Adrenal gland (tissue), 12 donors: ENCODE data around the gene PRDM15. TPM values are rescaled to one million over a fixed set of nuclear protein-coding genes. Genes with fewer than 3 reads are reported as not detected.

Experiments used
- DNase-seq, 7 donors: peaks; one replicate each; pipeline ENCODE4 v3.0.0-alpha.2; 2019 to 2020
- H3K27ac ChIP-seq, 5 donors: fragments of 200-600 bp; sonication (generic) in 4 of 5; 1 replicate in 3 of 5; 2 replicates in 2 of 5; pipeline versions ENCODE4 v1.5.1 to v1.8.0; 2016 to 2020; ENCODE audit warnings: mild to moderate bottlenecking in 1 of 5
- H3K27me3 ChIP-seq: fragments of 200-600 bp; 2 replicates; pipeline ENCODE4 v1.8.0; 2021
- H3K36me3 ChIP-seq, 2 donors: fragments of 200-600 bp; replicated peaks in 1 of 2; 1 replicate in 1 of 2; 2 replicates in 1 of 2; pipeline versions ENCODE4 v1.5.1 to v1.8.0; 2018 to 2022
- H3K4me1 ChIP-seq, 2 donors: fragments of 200-600 bp; replicated peaks in 1 of 2; 1 replicate in 1 of 2; 2 replicates in 1 of 2; pipeline versions ENCODE4 v1.5.1 to v1.8.0; 2018 to 2021
- H3K4me3 ChIP-seq, 4 donors: fragments of 200-600 bp; sonication (generic) in 3 of 4; one replicate each; pipeline ENCODE4 v1.5.1; 2016 to 2018
- H3K9me3 ChIP-seq, 3 donors: fragments of 200-600 bp; sonication (generic) in 1 of 3; replicated peaks in 1 of 3; 1 replicate in 2 of 3; 2 replicates in 1 of 3; pipeline versions ENCODE4 v1.5.1 to v1.8.0; 2016 to 2021
- CTCF ChIP-seq, 6 experiments: fragments of 450-650 bp in 4 of 6; fragments of 200-600 bp in 2 of 6; sonication (generic) in 1 of 6; IDR thresholded peaks; 1 replicate in 5 of 6; 2 replicates in 1 of 6; pipeline versions ENCODE4 v1.5.1 to v1.8.0; 2016 to 2021; ENCODE audit warnings: antibody characterized with exemption in 6 of 6, mild to moderate bottlenecking in 2 of 6, moderate library complexity in 1 of 6
- POLR2A ChIP-seq, 2 donors: fragments of 450-650 bp; IDR thresholded peaks; one replicate each; pipeline ENCODE4 v1.6.1; 2017; ENCODE audit warnings: antibody characterized with exemption in 2 of 2, mild to moderate bottlenecking in 2 of 2, moderate library complexity in 1 of 2
- WGBS, 4 donors: extraction: QIAGEN DNeasy Blood & Tissue Kit in 2 of 4; methylation state at CpG; one replicate each; pipeline versions ENCODE4 v1.1.5 to v1.1.7; 2013 to 2017; 5-methylcytosine and 5-hydroxymethylcytosine counted together
- intact Hi-C, 2 donors: fragments of 100-400 bp; cut with DNase I; formaldehyde crosslinking; loops; one replicate each; pipeline versions ENCODE4 v1.14.1 to v1.15.0; 2022 to 2023
- polyA plus RNA-seq, 3 donors: library from polyadenylated mRNA; stranded (reverse); fragments of 200-250 nt in 2 of 3; fragments of 350-450 nt in 1 of 3; fragmentation: Illumina TruSeq in 1 of 3; extraction: RNeasy Lipid Tissue Mini Kit (QIAGEN cat#74804) in 1 of 3; gene quantifications; one replicate each; pipeline ENCODE4 v1.2.3, GENCODE V29; 2013 to 2014
- total RNA-seq, 9 donors: library from RNA; depleted of rRNA in 4 of 9; stranded (reverse); fragments of >200 nt in 4 of 9; fragments of 120-200 nt in 1 of 9; fragmentation: NEBNext Ultra II Directional in 1 of 9; extraction: Animal tissue kit (Norgen Biotek cat#: 25700) in 1 of 9; gene quantifications; one replicate each; pipeline versions ENCODE4 v1.1.0 to v1.2.4, GENCODE V29; 2013 to 2023
- donor health status: healthy with polysubstance abuse.
- donor health status: Bipolar disorder and iron deficiency.
- donor health status: DM: yes; HTN: yes; CAD: no.
- donor health status: DM: no; HTN: no; CAD: no.
- donor health status: DM: no; HTN: no; CAD: no.
- donor health status: DM: yes; HTN: yes; CAD: no.

PRDM15 gene
- total and polyA plus RNA-seq, 12 donors: 2.9 to 6.7 (median 4.0) TPM

DNA sequence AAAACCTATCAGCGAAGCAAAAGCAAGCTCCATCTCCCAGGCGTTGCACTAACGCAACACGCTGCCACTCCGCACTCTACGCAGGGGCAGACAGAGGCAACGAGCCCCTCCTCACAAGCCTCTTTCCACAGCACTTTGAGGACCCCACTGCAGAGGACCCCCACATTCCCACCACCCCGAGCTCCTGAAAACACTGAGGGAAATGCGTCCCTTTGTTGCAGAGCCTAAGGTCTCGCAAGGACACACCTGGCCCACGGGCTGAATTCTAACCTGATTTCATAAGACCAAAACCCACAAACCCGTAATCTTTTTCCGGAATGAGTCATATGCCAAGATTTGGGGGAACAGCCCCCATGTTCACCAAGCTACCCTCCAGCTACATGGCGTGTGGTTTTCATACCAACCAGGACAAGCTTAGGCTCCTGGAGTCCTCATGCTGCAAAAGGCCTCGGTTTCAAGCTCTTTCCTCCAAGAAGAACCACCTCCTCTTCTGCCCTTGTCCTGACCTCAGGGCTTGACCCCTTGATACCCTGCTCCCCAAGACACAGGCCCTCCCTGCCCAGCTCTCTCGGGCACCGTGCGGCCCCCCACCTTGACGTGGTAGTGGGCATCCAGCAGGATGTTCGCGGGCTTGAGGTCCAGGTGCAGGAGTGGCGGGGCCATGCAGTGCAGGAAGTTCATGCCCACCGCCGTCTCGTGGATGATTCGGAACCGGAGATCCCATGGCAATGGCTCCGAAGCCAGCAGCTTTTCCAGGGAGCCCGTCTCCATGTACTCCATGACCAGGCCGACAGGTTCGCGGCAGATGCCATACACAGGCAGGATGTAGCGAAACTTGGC is 123.0 kb downstream of the PRDM15 start:
- DNase-seq: no peak
- 90 to 93% (median 92%) methylated on average over 27 to 33 of the region's 33 CpGs for WGBS, 4 donors
- Histone ChIP-seq H3K4me3 (no peak overlapping the region), H3K27me3 (no peaks in the 10 kb centered on the region), H3K9me3 (no peaks in the 10 kb centered on the region), H3K36me3 (no peaks in the 10 kb centered on the region), H3K27ac (no peak overlapping the region), H3K4me1 (no peaks in the 10 kb centered on the region)
- TF ChIP-seq CTCF (IDR thresholded peaks at IDR 0.05): no peak
- no peak for TF ChIP-seq POLR2A (IDR thresholded peaks at IDR 0.05)
- intact Hi-C loops: no loop called here

DNA sequence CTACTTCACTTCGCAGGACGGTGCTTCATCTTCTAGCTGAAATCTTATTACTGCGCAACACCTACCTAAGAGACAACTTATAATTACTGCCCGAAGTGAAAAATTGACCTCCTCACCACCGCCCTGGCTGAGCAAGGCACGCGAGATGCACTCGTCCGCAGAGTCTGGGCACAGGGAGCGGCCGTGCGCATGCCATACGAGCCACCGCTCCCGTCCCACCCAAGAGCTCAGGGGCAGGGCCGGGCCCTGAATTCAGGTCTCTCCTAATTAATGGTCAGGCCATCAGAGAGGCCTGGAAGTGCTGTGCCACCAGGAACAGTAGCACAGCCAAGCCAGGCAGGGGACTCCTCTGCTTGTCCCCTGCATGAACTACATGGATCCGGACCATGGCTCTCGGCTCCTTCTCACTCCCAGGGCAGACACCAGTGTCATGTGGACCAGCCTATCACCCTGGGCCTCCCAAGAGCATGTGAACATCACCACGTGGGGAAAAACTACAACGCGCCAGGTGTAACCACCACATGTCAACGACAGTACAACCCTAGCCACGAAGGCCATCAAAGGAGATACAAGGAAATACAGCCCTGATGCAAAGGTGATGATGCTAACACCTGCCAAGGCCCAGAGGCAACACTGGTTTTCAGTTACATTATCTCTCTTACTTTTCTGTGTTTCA is 123.7 kb downstream of the PRDM15 start:
- intact Hi-C loops: no loop called here
- TF ChIP-seq POLR2A (IDR thresholded peaks at IDR 0.05): no peak
- no peak for TF ChIP-seq CTCF (IDR thresholded peaks at IDR 0.05)
- Histone ChIP-seq H3K27me3 (no peaks in the 10 kb centered on the region), H3K9me3 (no peaks in the 10 kb centered on the region), H3K4me3 (no peak overlapping the region), H3K4me1 (no peaks in the 10 kb centered on the region), H3K36me3 (no peaks in the 10 kb centered on the region), H3K27ac (no peak overlapping the region)
- WGBS, 4 donors: 87 to 95% (median 93%) methylated on average over 22 to 23 of the region's 23 CpGs
- no peak for DNase-seq

DNA sequence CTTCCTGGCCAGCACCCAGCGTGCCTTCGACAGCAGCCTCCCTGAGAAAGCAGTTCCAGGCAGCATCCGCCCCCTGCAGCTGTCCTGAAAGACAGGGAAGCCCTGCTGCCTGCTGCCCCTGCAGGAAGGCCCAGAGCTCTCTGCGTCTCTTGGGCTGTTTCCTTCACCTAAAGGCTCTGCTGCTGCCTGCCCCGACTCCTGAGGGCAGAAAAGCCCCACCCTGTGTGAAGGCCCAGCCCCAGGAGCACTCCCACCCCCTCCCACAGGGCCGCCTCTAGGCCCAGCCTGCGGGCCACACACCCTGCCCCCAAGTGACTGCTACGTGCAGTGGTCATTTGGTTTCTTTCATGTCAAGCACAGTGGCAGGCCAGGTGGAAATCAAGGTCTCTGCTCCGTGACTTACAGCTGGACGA is 124.7 kb downstream of the PRDM15 start:
- intact Hi-C loops: no loop called here
- no peak for DNase-seq
- Histone ChIP-seq H3K36me3 (no peaks in the 10 kb centered on the region), H3K27me3 (no peaks in the 10 kb centered on the region), H3K9me3 (no peaks in the 10 kb centered on the region), H3K4me3 (no peak overlapping the region), H3K27ac (no peak overlapping the region), H3K4me1 (no peaks in the 10 kb centered on the region)
- no peak for TF ChIP-seq CTCF (IDR thresholded peaks at IDR 0.05)
- no peak for TF ChIP-seq POLR2A (IDR thresholded peaks at IDR 0.05)
- 62 to 81% (median 74%) methylated on average over 6 to 10 of the region's 10 CpGs for WGBS, 4 donors

DNA sequence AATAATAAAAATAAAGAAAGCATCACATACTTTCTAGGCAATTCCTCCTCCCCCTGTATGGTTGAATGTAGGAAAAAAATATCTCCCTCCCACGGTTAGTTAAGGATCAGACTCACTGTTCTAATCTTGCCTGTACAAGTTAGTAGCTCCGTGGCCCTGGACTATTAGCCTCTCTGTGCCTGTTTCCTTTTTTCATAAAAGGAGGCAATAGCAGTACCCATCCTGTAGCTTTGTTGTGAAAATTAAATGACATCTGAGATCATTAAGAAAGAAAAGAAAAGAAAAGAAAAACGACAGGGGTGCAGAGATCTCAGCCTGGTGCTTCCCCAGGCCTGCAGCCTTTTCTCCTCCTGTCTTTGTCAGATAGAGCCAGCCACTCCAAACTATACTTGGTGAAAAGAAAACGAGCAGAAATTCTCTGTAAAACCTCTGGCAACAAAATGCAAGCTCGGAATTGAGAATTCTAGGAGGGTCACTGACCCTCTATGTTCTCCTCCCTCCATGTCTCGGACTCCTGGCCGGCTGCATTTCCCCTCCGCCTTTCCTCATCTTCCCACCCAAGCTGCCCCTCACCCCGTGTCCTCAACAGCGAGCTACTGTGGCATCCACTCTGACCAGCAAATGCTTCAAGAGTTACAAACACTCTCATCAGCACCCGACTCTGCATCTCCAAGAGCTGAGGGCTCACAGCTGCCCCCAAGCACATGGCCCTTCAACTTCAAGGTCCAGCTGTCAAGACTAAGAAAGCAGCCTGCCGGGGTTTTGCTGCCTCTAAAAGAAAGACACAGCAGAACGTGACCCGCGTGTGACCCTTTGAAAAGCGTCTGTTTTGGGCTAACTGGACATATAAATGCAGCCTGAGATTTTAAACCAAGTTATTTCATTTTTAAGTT is 125.9 kb downstream of the PRDM15 start:
- 62 to 76% (median 67%) methylated on average over 16 of the region's 16 CpGs for WGBS, 4 donors
- intact Hi-C loops: no loop called here
- Histone ChIP-seq H3K4me1 (no peaks in the 10 kb centered on the region), H3K9me3 (no peaks in the 10 kb centered on the region), H3K4me3 (no peak overlapping the region), H3K27ac (no peak overlapping the region), H3K27me3 (no peaks in the 10 kb centered on the region), H3K36me3 (no peaks in the 10 kb centered on the region)
- TF ChIP-seq CTCF (IDR thresholded peaks at IDR 0.05) (no peak), POLR2A (IDR thresholded peaks at IDR 0.05) (no peak)
- no peak for DNase-seq
